Neural crest cell (in vitro differentiated cells): ENCODE measurements around the gene AFAP1. TPM values are rescaled to one million over a fixed set of nuclear protein-coding genes. Genes with fewer than 3 reads are reported as not detected.

Experiments
- DNase-seq: peaks from one replicate; pipeline ENCODE4 v3.0.0; 2021; ENCODE audit warnings: low read depth, mixed read lengths, low spot score
- H3K27ac Mint-ChIP-seq: one replicate; pipeline ENCODE4 v1.8.0; 2021; ENCODE audit warnings: mild to moderate bottlenecking, mixed read lengths; ENCODE audit not compliant: unreplicated experiment
- H3K27me3 Mint-ChIP-seq: 2 replicates; pipeline ENCODE4 v1.8.0; 2021; ENCODE audit warnings: low read depth, mild to moderate bottlenecking, mixed read lengths
- H3K36me3 Mint-ChIP-seq: 2 replicates; pipeline ENCODE4 v1.8.0; 2021; ENCODE audit warnings: low read depth, mild to moderate bottlenecking, mixed read lengths
- H3K4me1 Mint-ChIP-seq: 2 replicates; pipeline ENCODE4 v1.8.0; 2021; ENCODE audit warnings: mixed read lengths
- H3K4me3 Mint-ChIP-seq: one replicate; pipeline ENCODE4 v1.8.0; 2021; ENCODE audit warnings: mild to moderate bottlenecking, mixed read lengths
- H3K9me3 Mint-ChIP-seq: 2 replicates; pipeline ENCODE4 v1.8.0; 2021; ENCODE audit warnings: mixed read lengths
- CTCF ChIP-seq: fragments of 200-600 bp; sonication (generic); conservative IDR thresholded peaks from 2 replicates; pipeline ENCODE4 v1.5.0; 2021; ENCODE audit warnings: antibody characterized with exemption, mild to moderate bottlenecking
- total RNA-seq: library from RNA; stranded (reverse); gene quantifications from 2 replicates; pipeline ENCODE4 v1.2.1, GENCODE V29; 2021

Gene AFAP1
- total RNA-seq, 1 donor from 2014 or later, result 28.1 TPM

GRCh38 chr4:7842384-7843279 lies 97.0 kb downstream of the AFAP1 start:
- H3K36me3 Mint-ChIP-seq, result peaks cover 11% of the 10 kb centered on the region

GRCh38 chr4:7841894-7842293 lies 97.8 kb downstream of the AFAP1 start:
- Mint-ChIP-seq H3K9me3 (no peaks in the 10 kb centered on the region), H3K27me3 (no peaks in the 10 kb centered on the region), H3K4me1 (peaks cover 26% of the 10 kb centered on the region), H3K27ac (no peak overlapping the region), H3K36me3 (peaks cover 10% of the 10 kb centered on the region), H3K4me3 (no peak overlapping the region)
- DNase-seq, result no peak
- no peak for TF ChIP-seq CTCF

More at GRCh38 chr4:7842384-7843279, 97.0 kb downstream of the AFAP1 start:
- Mint-ChIP-seq H3K9me3 (peaks cover 3% of the 10 kb centered on the region), H3K4me1 (peaks cover 26% of the 10 kb centered on the region), H3K27ac (no peak overlapping the region), H3K27me3 (no peaks in the 10 kb centered on the region), H3K4me3 (no peak overlapping the region)
- no peak for DNase-seq
- no peak for TF ChIP-seq CTCF

GRCh38 chr4:7841071-7841470 lies 98.6 kb downstream of the AFAP1 start:
- no peaks in the 10 kb centered on the region for H3K27me3 Mint-ChIP-seq
- H3K9me3 Mint-ChIP-seq, result no peaks in the 10 kb centered on the region
- H3K27ac Mint-ChIP-seq, result no peak overlapping the region
- peaks cover 8% of the 10 kb centered on the region for H3K36me3 Mint-ChIP-seq
- no peak for TF ChIP-seq CTCF
- peaks cover 18% of the 10 kb centered on the region for H3K4me1 Mint-ChIP-seq
- no peak for DNase-seq
- no peak overlapping the region for H3K4me3 Mint-ChIP-seq

- Mint-ChIP-seq H3K36me3 (peaks cover 7% of the 10 kb centered on the region), H3K27ac (no peak overlapping the region), H3K27me3 (no peaks in the 10 kb centered on the region), H3K4me1 (peaks cover 12% of the 10 kb centered on the region), H3K9me3 (no peaks in the 10 kb centered on the region), H3K4me3 (no peak overlapping the region)
- TF ChIP-seq CTCF, result no peak
- DNase-seq, result no peak
Observed at GRCh38 chr4:7839856-7840255, 99.8 kb downstream of the AFAP1 start.

GRCh38 chr4:7838136-7838782 lies 101.4 kb downstream of the AFAP1 start:
- Mint-ChIP-seq H3K27ac (peak overlapping the region; percentile 48), H3K9me3 (peaks cover 4% of the 10 kb centered on the region), H3K36me3 (peaks cover 13% of the 10 kb centered on the region), H3K4me3 (no peak overlapping the region), H3K4me1 (peaks cover 9% of the 10 kb centered on the region), H3K27me3 (no peaks in the 10 kb centered on the region)
- DNase-seq, result no peak
- TF ChIP-seq CTCF, result no peak
